HepG2 (cell line): Measurements from ENCODE around the gene TTLL11. TPM values are rescaled to one million over a fixed set of nuclear protein-coding genes. Genes with fewer than 3 reads are reported as not detected.

Source experiments
- ATAC-seq: fragments of 200-7000 bp; cut with Tn5 transposase; 3 replicates; pipeline ENCODE4 v1.9.1; 2020; ENCODE audit warnings: mild to moderate bottlenecking, moderate library complexity
- BruUV-seq: library from RNA; stranded (reverse); fragments of 400-500 nt; replicated peaks from 2 replicates; lab custom pipeline; 2021; lab: Mats Ljungman, UMichigan
- CTCF ChIA-PET: fragments of 300-600 bp; formaldehyde crosslinking; extraction: SDS; loops from one replicate; lab custom pipeline; 2021; ENCODE audit warnings: low total read pairs, inconsistent platforms, low intra/inter-chr PET ratio; lab: Yijun Ruan, JAX
- POLR2A ChIA-PET: fragments of 350-600 bp; sonication (Branson Sonifier 250); formaldehyde crosslinking; loops from one replicate; lab custom pipeline; 2020; ENCODE audit warnings: antibody characterized with exemption, inconsistent platforms; lab: Yijun Ruan, JAX
- DNase-seq: peaks from one replicate; pipeline ENCODE4 v3.0.0-alpha.2; 2015; ENCODE audit warnings: low spot score
- FAIRE-seq: peaks from 3 replicates; lab custom pipeline; 2011; peaks lifted over from hg19 to GRCh38; lab: Jason Lieb, UNC
- H2AFZ ChIP-seq: one replicate; pipeline ENCODE4 v1.6.1; 2011; ENCODE audit warnings: low read length, inconsistent platforms
- H3K27ac ChIP-seq: fragments of 300-600 bp; 3 replicates; pipeline ENCODE4 v1.8.0; 2011; ENCODE audit warnings: mixed run types, mild to moderate bottlenecking, mixed read lengths, low read length, inconsistent platforms; ENCODE audit not compliant: insufficient read depth; ENCODE audit errors: extremely low read length
- H3K27me3 ChIP-seq, 2 experiments: fragments of 200-600 bp in 1 of 2; 2 replicates in 1 of 2; 3 replicates in 1 of 2; pipeline versions ENCODE4 v1.6.0 to v1.8.0; 2011; ENCODE audit warnings: low read length in 2 of 2, mild to moderate bottlenecking in 2 of 2, moderate library complexity in 2 of 2, inconsistent platforms in 1 of 2; ENCODE audit not compliant: insufficient read depth in 2 of 2, control insufficient read depth in 1 of 2
- H3K36me3 ChIP-seq, 2 experiments: fragments of 200-600 bp in 1 of 2; replicated peaks in 1 of 2; 2 replicates in 1 of 2; 3 replicates in 1 of 2; pipeline versions ENCODE4 v1.5.1 to v1.8.0; 2011; ENCODE audit warnings: low read length in 2 of 2, inconsistent platforms in 1 of 2; ENCODE audit not compliant: insufficient read depth in 2 of 2, control insufficient read depth in 1 of 2
- H3K4me1 ChIP-seq: 2 replicates; pipeline ENCODE4 v1.5.1; 2012; ENCODE audit warnings: low read length, inconsistent platforms; ENCODE audit not compliant: insufficient read depth
- H3K4me2 ChIP-seq: 2 replicates; pipeline ENCODE4 v1.6.0; 2011; ENCODE audit warnings: low read depth, low read length, inconsistent platforms
- H3K4me3 ChIP-seq, 3 experiments: fragments of 200-600 bp in 1 of 3; sonication (generic), shearing (Covaris generic) in 1 of 3; replicated peaks in 1 of 3; 2 replicates each; pipeline ENCODE4 v1.5.1; 2011 to 2016; ENCODE audit warnings: low read length in 3 of 3, inconsistent platforms in 2 of 3, low read depth in 2 of 3, mild to moderate bottlenecking in 2 of 3, control low read depth in 1 of 3, mixed read lengths in 1 of 3; ENCODE audit not compliant: insufficient read depth in 1 of 3
- H3K79me2 ChIP-seq: one replicate; pipeline ENCODE4 v1.6.1; 2011; ENCODE audit warnings: low read length, inconsistent platforms; ENCODE audit not compliant: insufficient read depth
- H3K9ac ChIP-seq: 2 replicates; pipeline ENCODE4 v1.6.0; 2011; ENCODE audit warnings: mild to moderate bottlenecking, low read depth, low read length, inconsistent platforms; ENCODE audit not compliant: insufficient read depth
- H3K9me3 ChIP-seq: 2 replicates; pipeline ENCODE4 v1.5.1; 2012; ENCODE audit warnings: mild to moderate bottlenecking, low read length
- H4K20me1 ChIP-seq: 2 replicates; pipeline ENCODE4 v1.6.0; 2011; ENCODE audit warnings: inconsistent platforms, mild to moderate bottlenecking, low read length, moderate library complexity; ENCODE audit not compliant: insufficient read depth
- FIP1L1 ChIP-seq: fragments of 200-400 bp; formaldehyde crosslinking; IDR thresholded peaks from 2 replicates; pipeline ENCODE4 v1.6.1; 2018; ENCODE audit warnings: low read depth, mild to moderate bottlenecking, low read length, moderate library complexity, borderline replicate concordance; ENCODE audit not compliant: insufficient read depth
- RFX1 ChIP-seq: fragments of 450-650 bp; IDR thresholded peaks from 2 replicates; pipeline ENCODE4 v1.6.1; 2017
- THAP9 ChIP-seq: sonication (generic); formaldehyde crosslinking; IDR thresholded peaks from 2 replicates; pipeline ENCODE4; 2020; ENCODE audit warnings: missing genetic modification reagents, mild to moderate bottlenecking, borderline replicate concordance
- TSC22D2 ChIP-seq: sonication (generic); formaldehyde crosslinking; IDR thresholded peaks from 2 replicates; pipeline ENCODE4 v1.5.1; 2020; ENCODE audit warnings: missing genetic modification reagents, mild to moderate bottlenecking, borderline replicate concordance
- ZNF34 ChIP-seq: sonication (generic); formaldehyde crosslinking; IDR thresholded peaks from 2 replicates; pipeline ENCODE4 v1.4.0; 2020; ENCODE audit warnings: mild to moderate bottlenecking, missing genetic modification reagents, borderline replicate concordance
- WGBS: methylation state at CpG from one replicate; pipeline ENCODE4 v1.1.6; 2017; ENCODE audit warnings: low lambda C conversion rate; 5-methylcytosine and 5-hydroxymethylcytosine counted together
- in situ Hi-C: cut with HindIII; loops from 2 replicates; pipeline ENCODE4 v1.10.0; 2017; ENCODE audit warnings: low pct_unique_long_range_greater_than_20kb; ENCODE audit not compliant: extremely low pct_ligation_motif_present
- intact Hi-C: fragments of 100-400 bp; cut with micrococcal nuclease; formaldehyde crosslinking; loops from one replicate; pipeline ENCODE4 v1.10.0; 2022; ENCODE audit not compliant: unreplicated experiment
- polyA plus RNA-seq, 8 experiments: library from polyadenylated mRNA; depleted of rRNA in 3 of 8; stranded (reverse) in 7 of 8; unstranded in 1 of 8; fragments of >200 nt; fragmentation: Illumina TruSeq in 4 of 8; extraction: Trizol in 4 of 8; gene quantifications; 2 replicates each; pipeline versions ENCODE4 v1.2.1 to v1.2.3, GENCODE V29; 2011 to 2016; ENCODE audit warnings: low read depth in 4 of 8, missing spikeins in 1 of 8, mixed read lengths in 1 of 8; ENCODE audit not compliant: insufficient read depth in 1 of 8
- total RNA-seq, 5 experiments: library from RNA; depleted of rRNA; stranded (reverse); fragments of >200 nt; fragmentation: Illumina TruSeq; extraction: Trizol; gene quantifications; 2 replicates each; pipeline ENCODE4 v1.2.3, GENCODE V29; 2016; ENCODE audit warnings: low read depth in 1 of 5

The TTLL11 gene
- total and polyA plus RNA-seq, 2 of the 13 experiments (the other 11 are each of a cell fraction or from before 2014, with no cell fraction given) = 4.5 to 5.2 TPM

- TF ChIP-seq THAP9 (no peak), FIP1L1 (no peak), TSC22D2 (CRISPR knock-in tag) (no peak)
- TF ChIP-seq, all 625 proteins: peak for 0
These were observed 39.4 kb upstream of the TTLL11 start (continued) for GRCh38 chr9:122132539-122132938.

- Histone ChIP-seq H3K4me1 (peaks cover 36% of the 10 kb centered on the region), H3K4me3 (no peak overlapping the region; a peak in 1 of 6 replicates), H3K9me3 (no peaks in the 10 kb centered on the region), H3K9ac (no peak overlapping the region), H3K36me3 (no peaks in the 10 kb centered on the region), H3K27ac (no peak overlapping the region), H2AFZ (no peak overlapping the region), H3K27me3 (peaks cover 0 to 15% of the 10 kb centered on the region in 2 experiments; a peak in 1 of 5 replicates), H3K4me2 (peak overlapping the region; percentile 16; the same call in 1 of the 2 replicates), H4K20me1 (no peaks in the 10 kb centered on the region), H3K79me2 (no peaks in the 10 kb centered on the region)
- ChIA-PET CTCF (no interaction called here), POLR2A (no interaction called here)
- FAIRE-seq = no peak
- 44% methylated on average over 13 of the region's 21 CpGs for WGBS
- DNase-seq = no peak
- intact Hi-C loops (no loop called here), in situ Hi-C loops (no loop called here)
- no TSS peak for BruUV-seq
- peak; percentile 24; the same call in 1 of the 2 replicates for TF ChIP-seq RFX1
- TF ChIP-seq ZNF34 (CRISPR knock-in tag) = no peak
- no peak; the same call in 2 of the 3 replicates for ATAC-seq
These were observed 38.4 kb upstream of the TTLL11 start for GRCh38 chr9:122131401-122132001.
